ENCODE results near the gene SMCO4. TPM values are rescaled to one million over a fixed set of nuclear protein-coding genes. Genes with fewer than 3 reads are reported as not detected.

The SMCO4 gene
- total RNA-seq, 1 donor from 2014 or later = 29.3 TPM

DNA sequence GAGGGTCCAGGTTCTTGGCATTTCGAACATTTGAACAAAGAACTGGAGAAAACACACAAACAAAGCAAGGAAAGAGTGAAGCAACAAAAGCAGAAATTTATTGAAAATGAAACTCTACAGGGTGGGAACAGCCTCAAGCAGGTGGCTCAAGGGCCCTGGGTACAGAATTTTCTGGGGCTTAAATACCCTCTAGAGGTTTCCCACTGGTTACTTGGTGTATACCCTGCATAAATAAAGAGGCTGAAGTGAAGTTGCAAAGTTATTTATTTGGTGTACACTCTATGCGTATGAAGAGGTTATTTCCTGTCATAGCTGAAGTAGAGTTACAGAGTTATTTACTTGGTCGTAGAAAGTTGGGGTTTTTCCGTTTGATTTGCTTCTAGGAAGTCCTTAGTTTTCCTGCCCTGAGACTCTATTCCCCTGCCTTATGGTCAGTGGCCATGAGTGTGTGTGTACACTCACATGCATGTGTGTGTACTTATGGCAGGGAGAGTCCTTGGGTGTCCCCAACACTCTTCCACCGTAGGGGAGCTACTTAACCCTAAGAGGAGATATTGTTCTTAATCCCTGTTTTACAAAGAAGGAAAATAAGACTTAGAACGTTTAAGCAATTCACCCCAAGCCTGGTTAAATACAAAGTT is 5.6 kb upstream of the SMCO4 start:
- no peak overlapping the region for H3K4me3 ChIP-seq (ENCODE audit: insufficient read depth, low read depth, low read length)
- no peak overlapping the region for H3K27ac Mint-ChIP-seq (ENCODE audit: unreplicated experiment)
- DNase-seq (ENCODE audit: low read depth) = no peak
- no peaks in the 10 kb centered on the region for H3K9me3 ChIP-seq (ENCODE audit: insufficient read depth, low read depth, low read length)
- H2AFZ ChIP-seq (ENCODE audit: low read depth, low read length) = no peak overlapping the region
- H3K79me2 ChIP-seq (ENCODE audit: insufficient read depth, low read length) = no peaks in the 10 kb centered on the region
- H3K4me1 Mint-ChIP-seq (ENCODE audit: low read depth, unreplicated experiment) = peaks cover 4% of the 10 kb centered on the region
- no peak overlapping the region for H3K9ac ChIP-seq (ENCODE audit: low read length)
- no peaks in the 10 kb centered on the region for H3K36me3 ChIP-seq (ENCODE audit: insufficient read depth, low read length)
- H3K36me3 Mint-ChIP-seq (ENCODE audit: low read depth, unreplicated experiment) = no peaks in the 10 kb centered on the region
- H3K4me2 ChIP-seq (ENCODE audit: low read length) = no peak overlapping the region
- no peaks in the 10 kb centered on the region for H4K20me1 ChIP-seq (ENCODE audit: insufficient read depth, low read length)
- no peak overlapping the region for H3K4me3 Mint-ChIP-seq (ENCODE audit: unreplicated experiment)
- TF ChIP-seq, protein P1, sequence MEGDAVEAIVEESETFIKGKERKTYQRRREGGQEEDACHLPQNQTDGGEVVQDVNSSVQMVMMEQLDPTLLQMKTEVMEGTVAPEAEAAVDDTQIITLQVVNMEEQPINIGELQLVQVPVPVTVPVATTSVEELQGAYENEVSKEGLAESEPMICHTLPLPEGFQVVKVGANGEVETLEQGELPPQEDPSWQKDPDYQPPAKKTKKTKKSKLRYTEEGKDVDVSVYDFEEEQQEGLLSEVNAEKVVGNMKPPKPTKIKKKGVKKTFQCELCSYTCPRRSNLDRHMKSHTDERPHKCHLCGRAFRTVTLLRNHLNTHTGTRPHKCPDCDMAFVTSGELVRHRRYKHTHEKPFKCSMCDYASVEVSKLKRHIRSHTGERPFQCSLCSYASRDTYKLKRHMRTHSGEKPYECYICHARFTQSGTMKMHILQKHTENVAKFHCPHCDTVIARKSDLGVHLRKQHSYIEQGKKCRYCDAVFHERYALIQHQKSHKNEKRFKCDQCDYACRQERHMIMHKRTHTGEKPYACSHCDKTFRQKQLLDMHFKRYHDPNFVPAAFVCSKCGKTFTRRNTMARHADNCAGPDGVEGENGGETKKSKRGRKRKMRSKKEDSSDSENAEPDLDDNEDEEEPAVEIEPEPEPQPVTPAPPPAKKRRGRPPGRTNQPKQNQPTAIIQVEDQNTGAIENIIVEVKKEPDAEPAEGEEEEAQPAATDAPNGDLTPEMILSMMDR (IDR thresholded peaks at IDR 0.05; ENCODE audit: insufficient read depth, low read depth, low read length) = no peak
- no peak for TF ChIP-seq EZH2 (IDR thresholded peaks at IDR 0.05; ENCODE audit: insufficient read depth, low read length)
- peaks cover 12% of the 10 kb centered on the region for H3K27me3 Mint-ChIP-seq (ENCODE audit: low read depth, unreplicated experiment)
- FAIRE-seq = no peak
- H3K27ac ChIP-seq (ENCODE audit: low read depth, low read length) = no peak overlapping the region
- H3K9me3 Mint-ChIP-seq (ENCODE audit: unreplicated experiment) = no peaks in the 10 kb centered on the region
- peaks cover 1% of the 10 kb centered on the region for H3K4me1 ChIP-seq (ENCODE audit: insufficient read depth, low read length)
- H3K27me3 ChIP-seq (ENCODE audit: insufficient read depth, low read length) = peaks cover 17% of the 10 kb centered on the region

DNA sequence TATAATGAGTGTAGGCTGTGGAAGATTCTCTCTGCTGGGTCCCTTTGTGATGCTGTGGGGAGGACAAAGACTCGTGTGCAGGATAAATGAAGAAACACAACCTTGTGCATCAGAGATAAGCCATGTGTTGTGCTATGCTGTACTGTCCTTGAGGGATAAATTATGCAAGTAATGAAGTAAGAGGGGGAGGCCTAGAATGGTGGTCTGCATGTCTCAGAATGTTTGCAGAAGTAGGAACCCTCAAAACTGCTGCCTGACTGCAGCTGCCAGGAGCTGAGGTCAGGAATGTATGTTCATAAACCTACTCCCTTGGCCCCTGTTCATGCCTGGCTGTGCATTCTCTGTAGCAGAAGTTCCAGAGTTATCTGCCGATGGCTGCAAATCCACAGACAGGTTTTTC is 4.6 kb upstream of the SMCO4 start:
- Histone ChIP-seq H3K4me2 (ENCODE audit: low read length) (no peak overlapping the region), H2AFZ (ENCODE audit: low read depth, low read length) (no peak overlapping the region), H3K36me3 (ENCODE audit: insufficient read depth, low read length) (no peaks in the 10 kb centered on the region), H3K4me3 (ENCODE audit: insufficient read depth, low read depth, low read length) (no peak overlapping the region), H4K20me1 (ENCODE audit: insufficient read depth, low read length) (no peaks in the 10 kb centered on the region), H3K9me3 (ENCODE audit: insufficient read depth, low read depth, low read length) (no peaks in the 10 kb centered on the region), H3K27ac (ENCODE audit: low read depth, low read length) (no peak overlapping the region), H3K9ac (ENCODE audit: low read length) (no peak overlapping the region), H3K27me3 (ENCODE audit: insufficient read depth, low read length) (peaks cover 17% of the 10 kb centered on the region), H3K79me2 (ENCODE audit: insufficient read depth, low read length) (no peaks in the 10 kb centered on the region), H3K4me1 (ENCODE audit: insufficient read depth, low read length) (peaks cover 6% of the 10 kb centered on the region)
- Mint-ChIP-seq H3K9me3 (ENCODE audit: unreplicated experiment) (no peaks in the 10 kb centered on the region), H3K4me1 (ENCODE audit: low read depth, unreplicated experiment) (peaks cover 4% of the 10 kb centered on the region), H3K36me3 (ENCODE audit: low read depth, unreplicated experiment) (no peaks in the 10 kb centered on the region), H3K27ac (ENCODE audit: unreplicated experiment) (no peak overlapping the region), H3K4me3 (ENCODE audit: unreplicated experiment) (no peak overlapping the region), H3K27me3 (ENCODE audit: low read depth, unreplicated experiment) (peaks cover 12% of the 10 kb centered on the region)
- no peak for FAIRE-seq
- TF ChIP-seq, protein P1 (IDR thresholded peaks at IDR 0.05; ENCODE audit: insufficient read depth, low read depth, low read length) = no peak
- no peak for TF ChIP-seq EZH2 (IDR thresholded peaks at IDR 0.05; ENCODE audit: insufficient read depth, low read length)
- DNase-seq (ENCODE audit: low read depth) = no peak

DNA sequence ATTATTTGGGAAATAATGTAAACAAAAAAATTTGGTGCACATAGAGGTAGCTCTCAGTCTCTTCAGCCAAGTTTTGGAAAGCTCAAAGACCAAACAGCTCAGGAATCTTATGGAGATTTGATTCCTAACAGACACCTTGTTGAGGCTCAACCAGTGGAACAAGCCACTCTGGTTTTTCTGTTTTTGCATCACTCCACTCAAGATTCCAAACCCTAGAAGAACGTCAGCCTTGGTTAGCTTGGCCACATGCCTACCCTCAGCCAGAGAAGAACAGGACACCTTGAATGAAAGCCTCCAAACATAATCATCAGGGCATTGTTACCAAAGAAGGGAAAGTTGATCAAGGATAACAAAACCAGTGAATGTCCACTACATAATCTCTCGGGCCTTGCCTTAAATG is 3.8 kb upstream of the SMCO4 start:
- no peak overlapping the region for H2AFZ ChIP-seq (ENCODE audit: low read depth, low read length)
- no peak for FAIRE-seq
- H3K9me3 ChIP-seq (ENCODE audit: insufficient read depth, low read depth, low read length) = no peaks in the 10 kb centered on the region
- TF ChIP-seq EZH2 (IDR thresholded peaks at IDR 0.05; ENCODE audit: insufficient read depth, low read length) = no peak
- TF ChIP-seq, protein P1 (IDR thresholded peaks at IDR 0.05; ENCODE audit: insufficient read depth, low read depth, low read length) = no peak
- Mint-ChIP-seq H3K9me3 (ENCODE audit: unreplicated experiment) (no peaks in the 10 kb centered on the region), H3K4me1 (ENCODE audit: low read depth, unreplicated experiment) (peaks cover 5% of the 10 kb centered on the region), H3K27me3 (ENCODE audit: low read depth, unreplicated experiment) (peaks cover 12% of the 10 kb centered on the region), H3K27ac (ENCODE audit: unreplicated experiment) (no peak overlapping the region), H3K4me3 (ENCODE audit: unreplicated experiment) (no peak overlapping the region), H3K36me3 (ENCODE audit: low read depth, unreplicated experiment) (no peaks in the 10 kb centered on the region)
- H3K4me3 ChIP-seq (ENCODE audit: insufficient read depth, low read depth, low read length) = no peak overlapping the region
- no peak overlapping the region for H3K9ac ChIP-seq (ENCODE audit: low read length)
- no peak for DNase-seq (ENCODE audit: low read depth)
- H3K4me1 ChIP-seq (ENCODE audit: insufficient read depth, low read length) = peaks cover 9% of the 10 kb centered on the region
- H3K4me2 ChIP-seq (ENCODE audit: low read length) = no peak overlapping the region
- H3K27ac ChIP-seq (ENCODE audit: low read depth, low read length) = no peak overlapping the region
- H4K20me1 ChIP-seq (ENCODE audit: insufficient read depth, low read length) = no peaks in the 10 kb centered on the region
- H3K27me3 ChIP-seq (ENCODE audit: insufficient read depth, low read length) = peaks cover 17% of the 10 kb centered on the region
- H3K79me2 ChIP-seq (ENCODE audit: insufficient read depth, low read length) = no peaks in the 10 kb centered on the region
- H3K36me3 ChIP-seq (ENCODE audit: insufficient read depth, low read length) = no peaks in the 10 kb centered on the region
